SK-N-SH treated with all-trans-retinoic acid at 6 μM for 48 hours (cell line): Measurements from ENCODE around the gene EXOC4.

Experiments used
- ARNTL ChIP-seq: fragments of 450-650 bp; formaldehyde crosslinking; IDR thresholded peaks from 2 replicates; pipeline ENCODE4 v1.5.0; 2020; ENCODE audit warnings: low read depth, mild to moderate bottlenecking, moderate library complexity, borderline replicate concordance
- ESRRG ChIP-seq: fragments of 250-450 bp; sonication (Bioruptor Pico); IDR thresholded peaks from 2 replicates; pipeline ENCODE4 v1.6.1; 2021; ENCODE audit warnings: mild to moderate bottlenecking
- ZC3H10 ChIP-seq: fragments of 250-450 bp; sonication (Bioruptor Pico); IDR thresholded peaks from 2 replicates; pipeline ENCODE4 v1.5.1; 2021; ENCODE audit warnings: mild to moderate bottlenecking, moderate library complexity
- ZFP3 ChIP-seq: fragments of 250-450 bp; sonication (Bioruptor Pico); IDR thresholded peaks from 2 replicates; pipeline ENCODE4 v1.5.0; 2020; ENCODE audit warnings: mild to moderate bottlenecking, moderate library complexity
- ZFP30 ChIP-seq: fragments of 450-650 bp; formaldehyde crosslinking; IDR thresholded peaks from 2 replicates; pipeline ENCODE4 v1.5.0; 2022; ENCODE audit warnings: mild to moderate bottlenecking, moderate library complexity
- TF ChIP-seq, protein P1 (sequence below): fragments of 250-450 bp; sonication (Bioruptor Pico); IDR thresholded peaks from 2 replicates; pipeline ENCODE4 v1.5.0; 2020; ENCODE audit warnings: mild to moderate bottlenecking, moderate library complexity

DNA sequence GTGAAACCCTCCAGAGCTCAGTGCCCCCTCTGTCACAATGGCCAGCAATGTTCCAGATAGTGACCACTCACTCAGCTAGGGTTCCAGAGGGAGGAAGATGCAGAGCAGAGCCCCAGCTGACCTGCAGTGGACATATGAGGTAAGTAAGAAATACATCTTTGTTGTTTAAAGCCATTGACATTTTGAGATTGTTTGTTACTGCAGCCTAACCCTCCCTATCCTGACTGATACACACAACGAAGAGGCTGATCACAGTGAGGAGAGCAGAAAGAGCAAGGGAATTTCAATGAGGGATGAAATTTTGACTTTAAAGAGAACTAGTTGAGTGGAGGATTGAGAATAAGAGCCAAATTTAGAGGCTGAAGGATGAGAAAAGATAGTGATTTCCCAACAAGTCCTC is 822.9 kb downstream of the EXOC4 start:
- no peak for TF ChIP-seq ARNTL (CRISPR knock-in tag)
- no peak for TF ChIP-seq ZFP30 (CRISPR knock-in tag)
- no peak for TF ChIP-seq ZC3H10 (CRISPR knock-in tag)
- TF ChIP-seq ESRRG: no peak
- TF ChIP-seq, protein P1, sequence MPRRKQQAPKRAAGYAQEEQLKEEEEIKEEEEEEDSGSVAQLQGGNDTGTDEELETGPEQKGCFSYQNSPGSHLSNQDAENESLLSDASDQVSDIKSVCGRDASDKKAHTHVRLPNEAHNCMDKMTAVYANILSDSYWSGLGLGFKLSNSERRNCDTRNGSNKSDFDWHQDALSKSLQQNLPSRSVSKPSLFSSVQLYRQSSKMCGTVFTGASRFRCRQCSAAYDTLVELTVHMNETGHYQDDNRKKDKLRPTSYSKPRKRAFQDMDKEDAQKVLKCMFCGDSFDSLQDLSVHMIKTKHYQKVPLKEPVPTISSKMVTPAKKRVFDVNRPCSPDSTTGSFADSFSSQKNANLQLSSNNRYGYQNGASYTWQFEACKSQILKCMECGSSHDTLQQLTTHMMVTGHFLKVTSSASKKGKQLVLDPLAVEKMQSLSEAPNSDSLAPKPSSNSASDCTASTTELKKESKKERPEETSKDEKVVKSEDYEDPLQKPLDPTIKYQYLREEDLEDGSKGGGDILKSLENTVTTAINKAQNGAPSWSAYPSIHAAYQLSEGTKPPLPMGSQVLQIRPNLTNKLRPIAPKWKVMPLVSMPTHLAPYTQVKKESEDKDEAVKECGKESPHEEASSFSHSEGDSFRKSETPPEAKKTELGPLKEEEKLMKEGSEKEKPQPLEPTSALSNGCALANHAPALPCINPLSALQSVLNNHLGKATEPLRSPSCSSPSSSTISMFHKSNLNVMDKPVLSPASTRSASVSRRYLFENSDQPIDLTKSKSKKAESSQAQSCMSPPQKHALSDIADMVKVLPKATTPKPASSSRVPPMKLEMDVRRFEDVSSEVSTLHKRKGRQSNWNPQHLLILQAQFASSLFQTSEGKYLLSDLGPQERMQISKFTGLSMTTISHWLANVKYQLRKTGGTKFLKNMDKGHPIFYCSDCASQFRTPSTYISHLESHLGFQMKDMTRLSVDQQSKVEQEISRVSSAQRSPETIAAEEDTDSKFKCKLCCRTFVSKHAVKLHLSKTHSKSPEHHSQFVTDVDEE (CRISPR knock-in tag): no peak
- no peak for TF ChIP-seq ZFP3 (CRISPR knock-in tag)
